OCI-LY1 (cell line): ENCODE measurements around the gene OPRD1.

Experiments used
- H2AFZ ChIP-seq: fragments of 200-600 bp; sonication (generic), shearing (Covaris generic); 2 replicates; pipeline ENCODE4 v1.6.0; 2014; ENCODE audit warnings: antibody characterized with exemption, mild to moderate bottlenecking, low read length
- H3F3A ChIP-seq: fragments of 200-600 bp; sonication (generic), shearing (Covaris generic); 2 replicates; pipeline ENCODE4 v1.6.0; 2014; ENCODE audit warnings: mild to moderate bottlenecking, antibody characterized with exemption, low read length, moderate library complexity; ENCODE audit not compliant: insufficient read depth
- H3K27ac ChIP-seq: fragments of 200-600 bp; sonication (generic); 2 replicates; pipeline ENCODE4 v1.5.1; 2014; ENCODE audit warnings: low read length, mixed run types, mild to moderate bottlenecking, low read depth; ENCODE audit not compliant: poor library complexity, severe bottlenecking
- H3K27me3 ChIP-seq: fragments of 200-600 bp; sonication (generic); 2 replicates; pipeline ENCODE4 v1.6.0; 2014; ENCODE audit warnings: antibody characterized with exemption, mild to moderate bottlenecking, low read length, moderate library complexity; ENCODE audit not compliant: insufficient read depth
- H3K36me3 ChIP-seq: fragments of 200-600 bp; sonication (generic); 2 replicates; pipeline ENCODE4 v1.6.1; 2014; ENCODE audit warnings: mild to moderate bottlenecking, antibody characterized with exemption, low read length, moderate library complexity, mixed read lengths; ENCODE audit not compliant: insufficient read depth
- H3K4me1 ChIP-seq: fragments of 200-600 bp; sonication (generic); 2 replicates; pipeline ENCODE4 v1.5.1; 2014; ENCODE audit warnings: mild to moderate bottlenecking, low read length, moderate library complexity; ENCODE audit not compliant: insufficient read depth, severe bottlenecking
- H3K4me2 ChIP-seq: fragments of 200-600 bp; sonication (generic), shearing (Covaris generic); 2 replicates; pipeline ENCODE4 v1.6.1; 2014; ENCODE audit warnings: low read length
- H3K4me3 ChIP-seq: fragments of 200-600 bp; sonication (generic); 2 replicates; pipeline ENCODE4 v1.5.1; 2014; ENCODE audit warnings: low read length, low read depth, mild to moderate bottlenecking, mixed read lengths; ENCODE audit not compliant: poor library complexity, severe bottlenecking
- H3K79me2 ChIP-seq: fragments of 200-600 bp; shearing (Covaris generic); 2 replicates; pipeline ENCODE4 v1.6.1; 2016; ENCODE audit warnings: mixed run types, low read length, mixed read lengths; ENCODE audit not compliant: insufficient read depth
- H3K9ac ChIP-seq: fragments of 200-600 bp; sonication (generic), shearing (Covaris generic); 2 replicates; pipeline ENCODE4 v1.6.1; 2014; ENCODE audit warnings: mild to moderate bottlenecking, low read length, mixed read lengths
- H3K9me2 ChIP-seq: fragments of 200-600 bp; sonication (generic), shearing (Covaris generic); 2 replicates; pipeline ENCODE4 v1.6.1; 2014; ENCODE audit warnings: low read depth, mild to moderate bottlenecking, low read length, mixed read lengths
- H3K9me3 ChIP-seq: fragments of 200-600 bp; shearing (Covaris generic); 2 replicates; pipeline ENCODE4 v1.6.1; 2014; ENCODE audit warnings: low read length, mixed read lengths
- H4K20me1 ChIP-seq: fragments of 200-600 bp; sonication (generic), shearing (Covaris generic); 2 replicates; pipeline ENCODE4 v1.6.0; 2016; ENCODE audit warnings: mild to moderate bottlenecking, low read length; ENCODE audit not compliant: insufficient read depth
- EZH2 ChIP-seq: fragments of 200-600 bp; sonication (generic), shearing (Covaris generic); IDR thresholded peaks from 2 replicates; pipeline ENCODE4 v1.8.0; 2017; ENCODE audit warnings: borderline replicate concordance, mixed run types, mild to moderate bottlenecking, antibody characterized with exemption, low read length, moderate library complexity, mixed read lengths
- TF ChIP-seq, protein P1 (sequence below): fragments of 200-600 bp; sonication (generic), shearing (Covaris generic); IDR thresholded peaks from 2 replicates; pipeline ENCODE4 v1.5.1; 2017; ENCODE audit warnings: mild to moderate bottlenecking, antibody characterized with exemption, low read length, moderate library complexity, mixed read lengths

OPRD1 gene

DNA sequence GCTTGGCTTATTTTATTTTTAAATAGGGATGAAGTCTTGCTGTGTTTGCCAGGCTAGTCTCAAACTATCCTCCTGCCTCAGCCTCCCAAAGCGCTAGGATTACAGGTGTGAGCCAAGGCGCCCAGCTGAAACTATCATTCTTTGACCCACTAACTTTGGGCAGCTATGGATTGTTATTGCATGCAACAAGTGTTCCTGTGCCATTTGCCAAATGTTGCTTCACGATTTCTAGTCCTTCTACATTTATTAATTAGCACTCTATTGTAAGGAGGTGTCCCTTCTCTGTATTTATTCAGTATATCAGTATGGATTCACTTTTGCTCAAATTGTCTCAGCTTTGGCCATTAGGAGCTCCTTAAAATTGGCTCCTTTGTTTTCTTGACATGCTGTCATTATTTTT, 38.9 kb upstream of the OPRD1 start:
- Histone ChIP-seq H3K9ac (no peak overlapping the region), H3K4me3 (no peak overlapping the region), H3K27me3 (no peaks in the 10 kb centered on the region), H4K20me1 (no peaks in the 10 kb centered on the region), H3K4me2 (no peak overlapping the region), H3K27ac (no peak overlapping the region), H3K9me2 (no peaks in the 10 kb centered on the region), H2AFZ (no peak overlapping the region), H3K79me2 (peaks cover 5% of the 10 kb centered on the region; the same call in 1 of the 2 replicates), H3K9me3 (no peaks in the 10 kb centered on the region), H3K4me1 (no peaks in the 10 kb centered on the region), H3K36me3 (peaks cover 40% of the 10 kb centered on the region), H3F3A (no peaks in the 10 kb centered on the region; the same call in 1 of the 2 replicates)
- TF ChIP-seq, protein P1, sequence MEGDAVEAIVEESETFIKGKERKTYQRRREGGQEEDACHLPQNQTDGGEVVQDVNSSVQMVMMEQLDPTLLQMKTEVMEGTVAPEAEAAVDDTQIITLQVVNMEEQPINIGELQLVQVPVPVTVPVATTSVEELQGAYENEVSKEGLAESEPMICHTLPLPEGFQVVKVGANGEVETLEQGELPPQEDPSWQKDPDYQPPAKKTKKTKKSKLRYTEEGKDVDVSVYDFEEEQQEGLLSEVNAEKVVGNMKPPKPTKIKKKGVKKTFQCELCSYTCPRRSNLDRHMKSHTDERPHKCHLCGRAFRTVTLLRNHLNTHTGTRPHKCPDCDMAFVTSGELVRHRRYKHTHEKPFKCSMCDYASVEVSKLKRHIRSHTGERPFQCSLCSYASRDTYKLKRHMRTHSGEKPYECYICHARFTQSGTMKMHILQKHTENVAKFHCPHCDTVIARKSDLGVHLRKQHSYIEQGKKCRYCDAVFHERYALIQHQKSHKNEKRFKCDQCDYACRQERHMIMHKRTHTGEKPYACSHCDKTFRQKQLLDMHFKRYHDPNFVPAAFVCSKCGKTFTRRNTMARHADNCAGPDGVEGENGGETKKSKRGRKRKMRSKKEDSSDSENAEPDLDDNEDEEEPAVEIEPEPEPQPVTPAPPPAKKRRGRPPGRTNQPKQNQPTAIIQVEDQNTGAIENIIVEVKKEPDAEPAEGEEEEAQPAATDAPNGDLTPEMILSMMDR: no peak
- no peak for TF ChIP-seq EZH2

DNA sequence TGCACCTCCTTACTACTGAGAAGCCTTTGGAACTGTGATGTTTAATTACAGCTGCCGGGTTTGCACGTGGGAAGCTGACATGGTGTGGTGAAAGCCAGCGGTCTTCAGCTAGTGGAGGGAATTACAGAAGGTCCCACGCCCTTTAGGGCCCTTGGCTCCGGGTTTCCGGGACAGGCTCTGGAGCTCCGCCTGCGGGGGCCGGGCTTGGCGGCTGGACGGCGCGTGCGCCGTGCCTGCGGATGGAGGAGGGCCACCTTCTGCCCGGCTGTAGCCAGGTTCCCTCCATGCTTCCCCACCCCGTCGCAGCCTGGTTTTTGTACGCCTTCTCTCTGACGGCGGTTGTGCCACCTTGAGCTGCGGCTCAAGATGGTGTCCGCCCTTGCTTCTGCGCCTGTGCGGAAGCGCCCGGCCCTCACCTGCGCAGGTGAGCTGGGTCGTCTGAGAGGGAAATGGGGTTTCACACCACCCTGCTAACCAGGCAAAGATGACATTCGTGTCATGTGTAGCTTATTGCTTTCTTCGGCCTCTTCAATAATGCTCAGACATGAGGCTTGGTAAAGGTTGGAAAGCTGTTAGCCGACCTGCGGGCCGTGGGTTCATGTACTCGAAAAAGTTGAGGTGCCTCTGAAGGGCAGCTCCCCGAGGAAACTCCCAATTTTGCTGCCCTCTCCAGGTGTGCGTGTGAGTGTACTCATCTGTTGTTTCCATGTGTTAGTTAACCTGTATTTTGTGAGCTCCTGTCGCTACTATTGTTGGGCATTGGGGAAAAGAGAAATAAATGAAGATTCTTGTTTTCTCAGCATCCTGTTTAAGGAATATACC, 36.6 kb upstream of the OPRD1 start:
- no peak overlapping the region for H3K4me2 ChIP-seq
- H3K36me3 ChIP-seq: peaks cover 22% of the 10 kb centered on the region; the same call in 1 of the 2 replicates
- H2AFZ ChIP-seq: no peak overlapping the region
- H3K27ac ChIP-seq: no peak overlapping the region
- H3K4me3 ChIP-seq: no peak overlapping the region
- no peaks in the 10 kb centered on the region for H3K4me1 ChIP-seq
- no peaks in the 10 kb centered on the region for H3K79me2 ChIP-seq
- no peak for TF ChIP-seq EZH2
- TF ChIP-seq, protein P1: no peak
- no peak overlapping the region for H3K9ac ChIP-seq
- no peaks in the 10 kb centered on the region for H3K9me3 ChIP-seq
- no peaks in the 10 kb centered on the region for H4K20me1 ChIP-seq
- H3F3A ChIP-seq: no peaks in the 10 kb centered on the region; the same call in 1 of the 2 replicates
- no peaks in the 10 kb centered on the region for H3K27me3 ChIP-seq
- no peaks in the 10 kb centered on the region for H3K9me2 ChIP-seq

DNA sequence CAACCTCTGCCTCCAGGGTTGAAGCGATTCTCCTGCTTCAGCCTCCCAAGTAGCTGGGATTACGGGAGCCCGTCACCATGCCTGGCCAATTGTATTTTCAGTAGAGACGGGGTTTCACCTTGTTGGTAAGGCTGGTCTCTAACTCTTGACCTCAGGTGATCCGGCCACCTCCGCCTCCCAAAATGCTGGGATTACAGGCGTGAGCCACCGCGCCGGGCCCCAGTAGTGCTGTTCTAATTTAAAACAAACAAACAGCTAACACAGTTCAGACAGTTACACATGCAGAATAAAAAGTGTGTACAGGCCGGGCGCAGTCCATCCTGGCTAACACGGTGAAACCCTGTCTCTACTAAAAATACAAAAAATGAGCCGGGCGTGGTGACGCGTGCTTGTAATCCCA, 35.6 kb upstream of the OPRD1 start:
- Histone ChIP-seq H3K79me2 (no peaks in the 10 kb centered on the region), H3K27me3 (no peaks in the 10 kb centered on the region), H2AFZ (no peak overlapping the region), H4K20me1 (no peaks in the 10 kb centered on the region), H3K36me3 (peaks cover 12% of the 10 kb centered on the region; the same call in 1 of the 2 replicates), H3K9me2 (no peaks in the 10 kb centered on the region), H3K4me3 (no peak overlapping the region), H3K4me1 (no peaks in the 10 kb centered on the region), H3K4me2 (no peak overlapping the region), H3K9me3 (no peaks in the 10 kb centered on the region), H3K9ac (no peak overlapping the region), H3K27ac (no peak overlapping the region), H3F3A (no peaks in the 10 kb centered on the region; the same call in 1 of the 2 replicates)
- TF ChIP-seq EZH2: no peak
- TF ChIP-seq, protein P1: no peak
